Neural progenitor cell (in vitro differentiated cells): ENCODE results near the gene TADA2A. TPM values are rescaled to one million over a fixed set of nuclear protein-coding genes. Genes with fewer than 3 reads are reported as not detected.
A peak's percentile ranks its signal among the peaks of the same experiment; 100 is the strongest.

Experiments used
- DNase-seq: peaks from one replicate; pipeline ENCODE4 v3.0.0-alpha.2; 2016; ENCODE audit warnings: low spot score
- H2AFZ ChIP-seq: fragments of 200-600 bp; sonication (generic); replicated peaks from 2 replicates; pipeline ENCODE4 v1.6.1; 2016; ENCODE audit warnings: antibody characterized with exemption
- H3F3A ChIP-seq: fragments of 200-600 bp; sonication (generic); 2 replicates; pipeline ENCODE4 v1.6.1; 2016; ENCODE audit warnings: antibody characterized with exemption, low read depth
- H3K27ac ChIP-seq: fragments of 200-600 bp; sonication (generic); 2 replicates; pipeline ENCODE4 v1.5.1; 2016; ENCODE audit warnings: mild to moderate bottlenecking
- H3K27me3 ChIP-seq: fragments of 200-600 bp; sonication (generic); 2 replicates; pipeline ENCODE4 v1.6.1; 2016; ENCODE audit warnings: mild to moderate bottlenecking, moderate library complexity
- H3K36me3 ChIP-seq: fragments of 200-600 bp; sonication (generic); 2 replicates; pipeline ENCODE4 v1.5.1; 2016
- H3K4me1 ChIP-seq: fragments of 200-600 bp; sonication (generic); 2 replicates; pipeline ENCODE4 v1.6.1; 2016; ENCODE audit warnings: mixed run types
- H3K4me2 ChIP-seq: fragments of 200-600 bp; sonication (generic); 2 replicates; pipeline ENCODE4 v1.6.1; 2016
- H3K4me3 ChIP-seq: fragments of 200-600 bp; sonication (generic); 2 replicates; pipeline ENCODE4 v1.5.1; 2016
- H3K79me2 ChIP-seq: fragments of 200-600 bp; sonication (generic); 2 replicates; pipeline ENCODE4 v1.6.1; 2016; ENCODE audit warnings: low read depth
- H3K9ac ChIP-seq: fragments of 200-600 bp; sonication (generic); 2 replicates; pipeline ENCODE4 v1.6.1; 2016
- H3K9me3 ChIP-seq: fragments of 200-600 bp; sonication (generic); 2 replicates; pipeline ENCODE4 v1.5.1; 2016; ENCODE audit warnings: low read depth
- H4K20me1 ChIP-seq: fragments of 200-600 bp; sonication (generic); 2 replicates; pipeline ENCODE4 v1.6.1; 2016; ENCODE audit warnings: low read depth
- H3K27ac Mint-ChIP-seq: 3 replicates; pipeline ENCODE4 v1.8.0; 2021; ENCODE audit warnings: mixed read lengths
- H3K27me3 Mint-ChIP-seq: 2 replicates; pipeline ENCODE4 v1.8.0; 2022; ENCODE audit warnings: low read depth, mild to moderate bottlenecking, inconsistent platforms, moderate library complexity, mixed read lengths; ENCODE audit not compliant: insufficient read depth
- H3K36me3 Mint-ChIP-seq: 3 replicates; pipeline ENCODE4 v1.8.0; 2021; ENCODE audit warnings: mixed read lengths
- H3K4me1 Mint-ChIP-seq: 3 replicates; pipeline ENCODE4 v1.8.0; 2021; ENCODE audit warnings: mixed read lengths
- H3K4me3 Mint-ChIP-seq: 3 replicates; pipeline ENCODE4 v1.8.0; 2021; ENCODE audit warnings: mild to moderate bottlenecking, moderate library complexity, mixed read lengths
- H3K9me3 Mint-ChIP-seq: 3 replicates; pipeline ENCODE4 v1.8.0; 2020; ENCODE audit warnings: mixed read lengths
- EZH2 ChIP-seq: fragments of 200-600 bp; sonication (generic); IDR thresholded peaks from 2 replicates; pipeline ENCODE4 v1.6.1; 2017; ENCODE audit warnings: antibody characterized with exemption, mild to moderate bottlenecking, moderate library complexity
- EZH2phosphoT487 ChIP-seq: fragments of 200-600 bp; sonication (generic); IDR thresholded peaks from 2 replicates; pipeline ENCODE4 v1.6.1; 2017; ENCODE audit warnings: antibody characterized with exemption
- total RNA-seq: library from RNA; depleted of rRNA; stranded (reverse); fragments of >200 nt; gene quantifications from 2 replicates; pipeline ENCODE4 v1.2.3, GENCODE V29; 2015; ENCODE audit warnings: low replicate concordance
- TF ChIP-seq, protein P1 (sequence below): fragments of 200-600 bp; sonication (generic); IDR thresholded peaks from 2 replicates; pipeline ENCODE4 v1.5.1; 2017; ENCODE audit warnings: antibody characterized with exemption, mild to moderate bottlenecking

The TADA2A gene
- total RNA-seq, 1 donor from 2014 or later, result 30.7 TPM

DNA sequence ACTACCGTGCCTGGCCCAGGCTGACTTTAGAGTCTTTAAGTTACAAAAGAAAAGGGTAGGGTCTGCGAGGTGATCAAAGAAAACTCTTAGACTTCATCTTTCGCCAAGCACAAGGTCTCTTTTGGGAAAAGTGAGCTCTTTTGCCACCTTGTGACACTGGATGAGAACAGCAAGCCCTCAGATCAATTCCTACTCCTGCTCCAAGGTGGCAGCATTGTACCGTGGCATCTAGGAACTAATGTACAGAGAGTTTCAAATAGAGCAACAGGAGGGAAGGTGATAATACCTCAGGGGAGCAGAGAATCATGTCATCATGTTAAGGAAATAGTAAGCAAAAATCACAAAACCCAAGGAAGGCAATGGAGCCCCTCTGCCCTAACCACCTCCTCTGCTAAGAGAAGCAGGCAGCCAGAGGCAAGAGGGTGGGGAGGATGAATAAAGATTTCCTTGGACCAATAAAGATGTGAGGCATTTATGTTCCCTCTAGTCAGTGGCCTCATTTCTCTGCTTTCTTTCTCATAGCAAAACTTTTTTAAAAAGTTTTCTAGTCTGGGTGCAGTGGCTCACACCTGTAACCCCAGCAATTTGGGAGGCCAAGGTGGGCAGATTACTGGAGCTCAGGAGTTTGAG is 33.0 kb upstream of the TADA2A start:
- Mint-ChIP-seq H3K4me3 (no peak overlapping the region), H3K36me3 (no peaks in the 10 kb centered on the region), H3K9me3 (no peaks in the 10 kb centered on the region), H3K27me3 (peaks cover 7% of the 10 kb centered on the region), H3K4me1 (peaks cover 3% of the 10 kb centered on the region), H3K27ac (no peak overlapping the region)
- Histone ChIP-seq H3K9me3 (no peaks in the 10 kb centered on the region), H4K20me1 (no peaks in the 10 kb centered on the region), H3K4me2 (no peak overlapping the region), H3K27ac (no peak overlapping the region), H3K9ac (no peak overlapping the region), H3K4me3 (no peak overlapping the region), H3K79me2 (no peaks in the 10 kb centered on the region), H3F3A (no peaks in the 10 kb centered on the region), H3K4me1 (no peaks in the 10 kb centered on the region), H2AFZ (no peak overlapping the region), H3K27me3 (no peaks in the 10 kb centered on the region), H3K36me3 (no peaks in the 10 kb centered on the region)
- DNase-seq, result peak; percentile 88
- no peak for TF ChIP-seq EZH2phosphoT487
- TF ChIP-seq, protein P1, sequence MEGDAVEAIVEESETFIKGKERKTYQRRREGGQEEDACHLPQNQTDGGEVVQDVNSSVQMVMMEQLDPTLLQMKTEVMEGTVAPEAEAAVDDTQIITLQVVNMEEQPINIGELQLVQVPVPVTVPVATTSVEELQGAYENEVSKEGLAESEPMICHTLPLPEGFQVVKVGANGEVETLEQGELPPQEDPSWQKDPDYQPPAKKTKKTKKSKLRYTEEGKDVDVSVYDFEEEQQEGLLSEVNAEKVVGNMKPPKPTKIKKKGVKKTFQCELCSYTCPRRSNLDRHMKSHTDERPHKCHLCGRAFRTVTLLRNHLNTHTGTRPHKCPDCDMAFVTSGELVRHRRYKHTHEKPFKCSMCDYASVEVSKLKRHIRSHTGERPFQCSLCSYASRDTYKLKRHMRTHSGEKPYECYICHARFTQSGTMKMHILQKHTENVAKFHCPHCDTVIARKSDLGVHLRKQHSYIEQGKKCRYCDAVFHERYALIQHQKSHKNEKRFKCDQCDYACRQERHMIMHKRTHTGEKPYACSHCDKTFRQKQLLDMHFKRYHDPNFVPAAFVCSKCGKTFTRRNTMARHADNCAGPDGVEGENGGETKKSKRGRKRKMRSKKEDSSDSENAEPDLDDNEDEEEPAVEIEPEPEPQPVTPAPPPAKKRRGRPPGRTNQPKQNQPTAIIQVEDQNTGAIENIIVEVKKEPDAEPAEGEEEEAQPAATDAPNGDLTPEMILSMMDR, result peak; percentile 99

DNA sequence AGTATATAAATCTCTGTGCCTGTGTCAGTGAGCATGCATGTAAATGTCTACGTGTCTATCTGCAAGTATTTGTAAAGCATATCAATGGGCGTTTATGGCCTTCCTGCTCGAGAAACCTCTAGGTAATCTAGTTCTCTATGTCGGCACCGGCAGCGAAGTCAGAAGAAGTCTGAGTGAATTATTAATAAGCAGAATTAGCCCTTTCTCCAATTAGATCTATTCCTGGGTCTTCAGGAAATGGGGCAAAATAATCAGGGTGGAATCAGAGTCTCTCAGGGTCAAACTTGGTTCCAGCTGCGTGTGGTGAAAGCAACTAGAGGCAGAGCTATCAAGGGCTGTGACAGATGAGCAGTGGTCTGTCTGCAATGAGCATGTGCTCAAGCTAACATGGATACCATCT is 31.0 kb upstream of the TADA2A start, which contains the start of gene C17orf78:
TSS of gene C17orf78 (plus strand) at position 280 of the 400 bp plus-strand sequence. CDS start at position 388, 108 bp downstream.
- H3K27ac Mint-ChIP-seq, result no peak within 1 kb of the TSS
- H3K27me3 ChIP-seq, result no peaks in the 10 kb centered on the region
- H3K36me3 Mint-ChIP-seq, result no peaks in the 10 kb centered on the region
- H3K4me1 ChIP-seq, result no peaks in the 10 kb centered on the region
- H4K20me1 ChIP-seq, result no peaks in the 10 kb centered on the region
- peaks cover 5% of the 10 kb centered on the region for H3K27me3 Mint-ChIP-seq
- H3K4me3 Mint-ChIP-seq, result no peak within 1 kb of the TSS
- no peak within 1 kb of the TSS for H2AFZ ChIP-seq
- H3K36me3 ChIP-seq, result no peaks in the 10 kb centered on the region
- H3K4me1 Mint-ChIP-seq, result peaks cover 3% of the 10 kb centered on the region
- TF ChIP-seq EZH2 (no peak), EZH2phosphoT487 (no peak)
- TF ChIP-seq, protein P1, result no peak
- no peak for DNase-seq
- no peaks in the 10 kb centered on the region for H3K79me2 ChIP-seq
- H3K9ac ChIP-seq, result no peak within 1 kb of the TSS
- H3K4me2 ChIP-seq, result no peak within 1 kb of the TSS
- no peaks in the 10 kb centered on the region for H3F3A ChIP-seq
- H3K9me3 ChIP-seq, result no peaks in the 10 kb centered on the region
- H3K9me3 Mint-ChIP-seq, result no peaks in the 10 kb centered on the region
- no peak within 1 kb of the TSS for H3K27ac ChIP-seq
- H3K4me3 ChIP-seq, result no peak within 1 kb of the TSS

- Mint-ChIP-seq H3K36me3 (no peaks in the 10 kb centered on the region), H3K27me3 (peaks cover 3% of the 10 kb centered on the region), H3K27ac (no peak overlapping the region), H3K4me1 (no peaks in the 10 kb centered on the region), H3K4me3 (no peak overlapping the region), H3K9me3 (no peaks in the 10 kb centered on the region)
- Histone ChIP-seq H3K36me3 (no peaks in the 10 kb centered on the region), H3F3A (no peaks in the 10 kb centered on the region), H3K27me3 (no peaks in the 10 kb centered on the region), H4K20me1 (no peaks in the 10 kb centered on the region), H3K4me1 (no peaks in the 10 kb centered on the region), H3K27ac (no peak overlapping the region), H3K79me2 (no peaks in the 10 kb centered on the region), H3K9ac (no peak overlapping the region), H3K9me3 (no peaks in the 10 kb centered on the region), H2AFZ (no peak overlapping the region), H3K4me2 (no peak overlapping the region), H3K4me3 (no peak overlapping the region)
- TF ChIP-seq, protein P1, result no peak
- TF ChIP-seq EZH2phosphoT487, result no peak
- DNase-seq, result no peak
Measured at GRCh38 chr17:37382056-37382455, 24.6 kb upstream of the TADA2A start.
